ENCODE data around the gene OSBP2. TPM values are rescaled to one million over a fixed set of nuclear protein-coding genes. Genes with fewer than 3 reads are reported as not detected.

The OSBP2 gene
- total RNA-seq, 2 experiments from 2014 or later, result 1.2 to 1.6 TPM

DNA sequence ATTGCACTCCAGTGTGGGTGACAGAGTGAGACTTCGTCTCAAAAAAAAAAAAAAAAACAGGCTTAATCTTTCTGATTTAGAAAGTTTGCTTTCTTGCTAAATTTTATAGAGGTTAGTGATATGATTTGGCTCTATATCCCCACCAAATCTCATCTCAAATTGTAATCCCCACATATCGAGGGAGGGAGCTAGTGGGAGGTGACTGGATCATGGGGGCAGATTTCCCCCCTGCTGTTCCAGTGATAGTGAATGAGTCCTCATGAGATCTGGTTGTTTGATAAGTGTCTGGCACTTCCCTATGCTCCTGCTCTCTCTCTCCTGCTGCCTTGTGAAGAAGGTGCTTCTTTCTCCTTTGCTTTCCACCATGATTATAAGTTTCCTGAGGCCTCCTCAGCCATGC, 90.9 kb downstream of the OSBP2 start:
- H3K27ac ChIP-seq (ENCODE audit: low read depth in 1 of 2, low read length in 2 of 2), result no peak overlapping the region
- DNase-seq, result no peak
- Mint-ChIP-seq H3K27ac (no peak overlapping the region), H3K36me3 (ENCODE audit: low read depth) (no peaks in the 10 kb centered on the region), H3K4me1 (ENCODE audit: low read depth) (no peaks in the 10 kb centered on the region), H3K9me3 (no peaks in the 10 kb centered on the region), H3K27me3 (no peaks in the 10 kb centered on the region), H3K4me3 (no peak overlapping the region)
- TF ChIP-seq, protein P1, sequence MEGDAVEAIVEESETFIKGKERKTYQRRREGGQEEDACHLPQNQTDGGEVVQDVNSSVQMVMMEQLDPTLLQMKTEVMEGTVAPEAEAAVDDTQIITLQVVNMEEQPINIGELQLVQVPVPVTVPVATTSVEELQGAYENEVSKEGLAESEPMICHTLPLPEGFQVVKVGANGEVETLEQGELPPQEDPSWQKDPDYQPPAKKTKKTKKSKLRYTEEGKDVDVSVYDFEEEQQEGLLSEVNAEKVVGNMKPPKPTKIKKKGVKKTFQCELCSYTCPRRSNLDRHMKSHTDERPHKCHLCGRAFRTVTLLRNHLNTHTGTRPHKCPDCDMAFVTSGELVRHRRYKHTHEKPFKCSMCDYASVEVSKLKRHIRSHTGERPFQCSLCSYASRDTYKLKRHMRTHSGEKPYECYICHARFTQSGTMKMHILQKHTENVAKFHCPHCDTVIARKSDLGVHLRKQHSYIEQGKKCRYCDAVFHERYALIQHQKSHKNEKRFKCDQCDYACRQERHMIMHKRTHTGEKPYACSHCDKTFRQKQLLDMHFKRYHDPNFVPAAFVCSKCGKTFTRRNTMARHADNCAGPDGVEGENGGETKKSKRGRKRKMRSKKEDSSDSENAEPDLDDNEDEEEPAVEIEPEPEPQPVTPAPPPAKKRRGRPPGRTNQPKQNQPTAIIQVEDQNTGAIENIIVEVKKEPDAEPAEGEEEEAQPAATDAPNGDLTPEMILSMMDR (IDR thresholded peaks at IDR 0.05), result no peak
- ATAC-seq (ENCODE audit: poor library complexity), result no peak
- no peak overlapping the region for H3K4me3 ChIP-seq (ENCODE audit: low read length)
- no peaks in the 10 kb centered on the region for H3K36me3 ChIP-seq (ENCODE audit: insufficient read depth, low read length)
- CTCF ChIA-PET, result no interaction called here
- intact Hi-C loops (cut with DNase I, micrococcal nuclease), result no loop called here
- H3K4me1 ChIP-seq (ENCODE audit: insufficient read depth, low read length), result no peaks in the 10 kb centered on the region
- H3K9me3 ChIP-seq (ENCODE audit: control insufficient read depth in 1 of 2, insufficient read depth in 1 of 2, low read length in 2 of 2), result no peaks in the 10 kb centered on the region
- no peaks in the 10 kb centered on the region for H3K27me3 ChIP-seq (ENCODE audit: control insufficient read depth in 1 of 2, insufficient read depth in 2 of 2, low read length in 2 of 2)
- POLR2A ChIA-PET, result no interaction called here

DNA sequence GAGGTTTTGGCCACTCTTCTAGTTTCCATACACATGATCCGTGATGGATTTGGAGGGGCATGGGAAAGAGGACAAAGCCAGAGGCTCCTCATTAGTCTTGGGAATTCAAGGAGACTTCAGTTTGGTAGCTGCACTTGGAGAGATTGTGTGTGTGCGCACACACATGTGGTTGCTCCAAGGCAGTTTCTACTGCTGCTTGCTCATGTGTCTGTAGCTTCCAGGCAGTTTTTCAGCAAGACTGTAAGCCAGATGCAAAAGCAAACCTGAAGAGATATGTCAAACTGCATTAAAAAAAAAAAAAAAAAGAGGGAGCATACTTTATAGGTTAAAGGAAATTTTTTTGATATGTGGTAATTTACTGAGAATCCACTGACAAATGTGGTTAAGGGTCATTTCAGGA, 95.7 kb downstream of the OSBP2 start:
- Mint-ChIP-seq H3K4me1 (ENCODE audit: low read depth) (no peaks in the 10 kb centered on the region), H3K4me3 (no peak overlapping the region), H3K36me3 (ENCODE audit: low read depth) (no peaks in the 10 kb centered on the region), H3K9me3 (no peaks in the 10 kb centered on the region), H3K27me3 (no peaks in the 10 kb centered on the region), H3K27ac (no peak overlapping the region)
- peaks cover 0 to 3% of the 10 kb centered on the region in 2 experiments for H3K9me3 ChIP-seq (ENCODE audit: control insufficient read depth in 1 of 2, insufficient read depth in 1 of 2, low read length in 2 of 2)
- H3K4me3 ChIP-seq (ENCODE audit: low read length), result no peak overlapping the region
- DNase-seq (no peak), ATAC-seq (ENCODE audit: poor library complexity) (no peak)
- intact Hi-C loops (cut with DNase I, micrococcal nuclease), result no loop called here
- ChIA-PET POLR2A (no interaction called here), CTCF (no interaction called here)
- H3K27me3 ChIP-seq (ENCODE audit: control insufficient read depth in 1 of 2, insufficient read depth in 2 of 2, low read length in 2 of 2), result no peaks in the 10 kb centered on the region
- H3K27ac ChIP-seq (ENCODE audit: low read depth in 1 of 2, low read length in 2 of 2), result no peak overlapping the region
- no peaks in the 10 kb centered on the region for H3K36me3 ChIP-seq (ENCODE audit: insufficient read depth, low read length)
- TF ChIP-seq, protein P1 (IDR thresholded peaks at IDR 0.05), result no peak
- H3K4me1 ChIP-seq (ENCODE audit: insufficient read depth, low read length), result no peaks in the 10 kb centered on the region

DNA sequence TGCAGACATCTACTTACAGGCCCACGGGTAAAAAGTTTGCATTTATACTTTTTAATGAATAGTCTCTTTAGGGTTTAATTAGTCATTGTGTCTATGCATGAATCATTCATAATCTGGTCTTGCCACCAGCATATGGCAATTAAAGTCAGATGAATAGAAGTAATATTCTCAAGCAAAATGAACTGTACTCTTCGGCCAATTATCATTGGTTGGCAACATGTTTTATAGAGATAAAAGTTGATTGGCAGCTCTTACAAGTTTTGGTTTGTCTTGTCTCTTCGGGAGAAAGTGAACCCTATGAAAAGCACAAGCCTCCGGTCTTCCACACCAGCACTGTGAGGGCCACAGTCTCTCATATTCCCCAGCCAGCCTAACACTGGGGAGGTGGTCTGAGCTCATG, 97.8 kb downstream of the OSBP2 start:
- Histone ChIP-seq H3K27me3 (ENCODE audit: control insufficient read depth in 1 of 2, insufficient read depth in 2 of 2, low read length in 2 of 2) (no peaks in the 10 kb centered on the region), H3K4me1 (ENCODE audit: insufficient read depth, low read length) (no peaks in the 10 kb centered on the region), H3K36me3 (ENCODE audit: insufficient read depth, low read length) (no peaks in the 10 kb centered on the region), H3K27ac (ENCODE audit: low read depth in 1 of 2, low read length in 2 of 2) (no peak overlapping the region), H3K4me3 (ENCODE audit: low read length) (no peak overlapping the region), H3K9me3 (ENCODE audit: control insufficient read depth in 1 of 2, insufficient read depth in 1 of 2, low read length in 2 of 2) (peaks cover 0 to 3% of the 10 kb centered on the region in 2 experiments)
- POLR2A ChIA-PET, result no interaction called here
- Mint-ChIP-seq H3K9me3 (no peaks in the 10 kb centered on the region), H3K27ac (no peak overlapping the region), H3K4me3 (no peak overlapping the region), H3K4me1 (ENCODE audit: low read depth) (no peaks in the 10 kb centered on the region), H3K27me3 (no peaks in the 10 kb centered on the region), H3K36me3 (ENCODE audit: low read depth) (no peaks in the 10 kb centered on the region)
- TF ChIP-seq, protein P1 (IDR thresholded peaks at IDR 0.05), result no peak
- intact Hi-C loops (cut with DNase I, micrococcal nuclease), result no loop called here
- no peak for ATAC-seq (ENCODE audit: poor library complexity)
- DNase-seq, result no peak
- CTCF ChIA-PET, result no interaction called here
